Medulla oblongata (tissue), 1 donor: ENCODE data around the gene RPL22.

Experiments used
- DNase-seq: peaks from one replicate; pipeline ENCODE4 v3.0.0-alpha.2; 2015; ENCODE audit errors: extremely low spot score

Gene RPL22

DNA sequence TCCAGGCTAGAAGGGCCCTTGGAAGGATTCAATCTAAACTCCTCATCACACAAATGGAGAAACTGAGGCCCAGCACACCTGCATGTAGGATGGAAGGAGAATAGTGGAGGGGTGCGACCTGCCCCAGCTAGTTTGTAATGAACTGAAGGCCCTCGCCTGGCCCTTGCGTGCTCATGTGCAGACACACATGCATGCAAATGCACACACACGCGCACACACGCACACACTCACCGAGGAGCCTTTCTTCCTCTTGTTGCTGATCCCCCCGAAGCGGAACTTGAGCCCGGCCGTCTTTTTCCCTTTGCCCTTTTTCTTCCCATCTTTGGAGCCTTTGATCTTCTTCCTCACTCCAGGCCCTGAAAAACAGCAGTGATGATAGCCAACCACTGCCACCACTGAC, 47.2 kb downstream of the RPL22 start:
- DNase-seq: no peak

- no peak for DNase-seq
Measured at GRCh38 chr1:6151291-6151822, 48.0 kb downstream of the RPL22 start.

DNA sequence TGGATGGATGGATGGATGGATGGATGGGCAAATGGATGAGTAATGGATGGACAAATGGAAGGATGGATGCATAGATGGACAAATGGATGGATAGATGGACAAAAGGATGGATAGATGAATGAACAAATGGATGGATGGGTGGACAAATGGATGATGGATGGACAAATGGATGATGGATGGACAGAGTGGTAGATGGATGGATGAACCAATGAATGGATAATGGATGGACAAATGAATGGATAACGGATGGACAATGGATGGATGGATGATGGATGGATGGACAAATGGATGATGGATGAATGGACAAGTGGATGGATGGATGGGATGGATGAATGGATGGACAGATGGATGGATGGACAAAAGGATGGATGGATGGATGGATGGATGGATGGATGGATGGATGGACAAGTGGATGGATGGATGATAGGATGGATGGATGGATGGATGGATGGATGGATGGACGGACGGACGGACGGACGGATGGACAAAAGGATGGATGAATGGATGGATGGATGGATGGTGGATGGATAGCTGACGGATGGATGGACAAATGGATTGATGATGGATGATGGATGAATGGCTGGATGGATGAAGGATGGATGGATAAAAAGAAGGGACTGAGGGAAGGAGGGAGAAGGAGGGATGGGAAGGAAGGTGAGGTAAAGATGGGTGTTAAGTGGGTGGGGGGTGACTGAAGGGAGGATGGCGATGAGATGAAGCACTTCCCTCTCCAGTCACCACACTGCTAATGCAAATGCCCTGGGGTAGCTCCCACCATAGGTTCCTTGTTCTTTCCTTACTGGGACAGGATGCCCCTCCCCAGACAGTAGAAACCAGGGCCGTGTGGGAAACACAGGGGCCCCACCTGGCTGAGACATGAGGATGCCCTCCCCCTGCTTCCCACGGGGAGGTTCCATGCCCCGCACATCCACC, 49.1 kb downstream of the RPL22 start:
- no peak for DNase-seq

DNA sequence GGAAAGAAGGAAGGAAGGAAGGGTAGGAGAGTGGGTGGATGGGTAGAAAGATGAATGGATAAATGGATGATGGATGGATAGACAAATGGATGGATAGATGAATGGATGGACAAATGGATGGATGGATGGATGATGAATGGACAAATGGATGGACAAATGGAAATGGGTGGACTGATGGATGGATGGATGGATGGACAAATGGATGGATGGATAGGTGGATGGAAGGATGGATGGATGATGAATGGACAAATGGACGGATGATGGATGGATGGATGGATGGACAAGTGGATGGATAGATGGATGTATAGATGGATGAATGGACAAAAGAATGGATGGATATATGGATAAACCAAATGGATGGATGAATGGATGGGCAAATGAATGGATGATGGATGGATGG, 49.8 kb downstream of the RPL22 start:
- DNase-seq: no peak

GRCh38 chr1:6148497-6149241, 50.7 kb downstream of the RPL22 start:
- DNase-seq: no peak

- DNase-seq: no peak
Measured at GRCh38 chr1:6145864-6146410, 53.5 kb downstream of the RPL22 start.

DNA sequence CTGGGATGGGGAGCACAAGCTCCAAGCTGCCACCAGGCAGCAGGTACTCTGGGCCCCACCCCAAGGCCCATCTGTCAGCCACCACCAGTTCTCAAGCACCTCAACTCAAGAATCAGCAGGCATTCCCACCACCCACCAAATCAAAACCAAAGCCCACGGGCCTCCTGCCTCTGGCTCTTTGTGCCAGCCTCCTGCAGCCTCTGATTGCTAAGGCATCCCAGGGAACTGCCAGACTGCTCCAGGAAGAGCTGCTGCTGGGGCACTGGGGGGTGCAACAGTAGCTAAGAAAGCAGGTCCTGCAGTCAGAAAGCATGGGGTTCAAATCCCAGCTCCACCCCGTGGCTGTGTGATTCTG, 54.0 kb downstream of the RPL22 start:
- DNase-seq: no peak

DNA sequence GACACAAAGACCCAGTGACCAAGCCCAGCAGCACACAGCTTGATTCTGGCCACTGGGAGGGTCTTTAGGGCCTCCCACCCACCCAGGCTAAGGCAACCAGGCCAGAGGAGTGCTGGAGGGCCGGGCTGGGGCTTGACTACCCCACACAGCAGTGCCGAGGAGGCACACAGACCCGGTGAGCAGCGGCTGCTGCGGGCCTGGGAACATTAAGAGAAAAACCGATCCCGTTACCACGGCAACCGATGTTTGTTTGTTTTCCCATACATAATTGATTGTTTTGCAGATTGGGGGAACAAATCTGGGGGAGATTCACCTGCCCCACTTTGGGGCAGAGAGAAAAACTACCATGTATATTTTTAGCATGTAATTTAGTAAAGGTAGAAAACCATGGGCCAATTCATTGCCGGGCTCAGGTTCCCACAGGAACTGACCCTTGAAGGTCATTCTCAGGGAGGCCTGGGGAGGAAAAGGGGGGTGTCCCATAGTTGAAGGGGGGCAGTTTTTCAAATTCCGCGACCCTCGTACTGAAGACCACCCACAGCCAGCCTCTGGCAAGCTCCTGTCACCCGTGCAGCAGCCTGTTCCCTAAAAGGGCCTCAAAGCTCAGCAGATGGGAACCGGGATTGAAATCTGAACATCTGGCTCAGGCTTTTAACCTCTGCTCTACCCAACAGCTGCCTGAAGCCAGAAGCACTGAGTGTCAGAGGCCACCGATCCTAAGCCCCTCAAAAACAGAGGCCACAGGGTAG, 54.6 kb downstream of the RPL22 start:
- DNase-seq: no peak

GRCh38 chr1:6144175-6144574, 55.2 kb downstream of the RPL22 start:
- no peak for DNase-seq

GRCh38 chr1:6143395-6143794, 56.0 kb downstream of the RPL22 start:
- no peak for DNase-seq

DNA sequence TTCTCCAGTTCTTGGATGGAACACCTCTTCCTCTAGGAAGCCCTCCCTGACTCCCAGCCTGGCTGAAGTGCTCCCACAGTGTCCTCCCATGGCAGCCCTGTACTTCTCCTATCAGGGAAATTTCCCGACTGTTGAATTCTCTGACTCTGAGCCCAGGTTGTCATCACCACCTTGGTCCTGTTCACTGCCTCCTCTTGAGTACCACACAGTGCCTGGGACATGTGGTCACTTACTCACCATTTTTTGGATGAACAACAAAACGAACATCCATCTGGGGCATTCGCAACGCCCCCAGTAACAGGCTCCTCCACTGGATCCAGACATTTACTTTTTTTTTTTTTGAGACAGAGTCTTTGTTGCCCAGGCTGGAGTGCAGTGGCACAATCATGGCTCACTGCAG, 56.7 kb downstream of the RPL22 start:
- no peak for DNase-seq

DNA sequence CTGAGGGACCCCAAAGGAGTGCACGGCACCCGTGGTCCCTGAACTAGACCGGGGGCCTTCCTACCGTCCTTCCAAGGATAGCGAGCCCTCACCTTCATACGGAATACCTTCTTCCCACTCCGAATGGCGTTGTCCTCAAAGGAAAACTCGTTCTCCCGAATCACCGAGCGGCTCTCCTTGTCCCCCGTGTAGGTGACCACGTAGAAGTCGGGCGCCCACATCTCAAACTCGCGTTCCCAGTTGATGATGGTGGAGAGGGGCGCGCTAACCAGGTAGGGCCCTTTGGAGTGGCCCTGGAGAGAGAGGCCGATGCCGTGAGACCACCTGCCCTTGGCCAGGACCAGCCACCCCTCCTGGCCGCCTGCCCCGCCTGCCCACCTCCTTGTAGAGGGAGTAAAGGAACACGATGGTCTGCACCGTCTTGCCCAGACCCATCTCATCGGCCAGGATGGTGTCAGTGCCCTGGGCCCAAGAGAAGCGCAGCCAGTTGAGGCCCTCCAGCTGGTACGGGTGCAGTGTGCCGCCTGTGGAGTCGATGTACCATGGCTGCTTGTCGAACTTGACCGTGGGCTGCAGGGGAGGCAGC, 57.3 kb downstream of the RPL22 start:
- DNase-seq: no peak

DNA sequence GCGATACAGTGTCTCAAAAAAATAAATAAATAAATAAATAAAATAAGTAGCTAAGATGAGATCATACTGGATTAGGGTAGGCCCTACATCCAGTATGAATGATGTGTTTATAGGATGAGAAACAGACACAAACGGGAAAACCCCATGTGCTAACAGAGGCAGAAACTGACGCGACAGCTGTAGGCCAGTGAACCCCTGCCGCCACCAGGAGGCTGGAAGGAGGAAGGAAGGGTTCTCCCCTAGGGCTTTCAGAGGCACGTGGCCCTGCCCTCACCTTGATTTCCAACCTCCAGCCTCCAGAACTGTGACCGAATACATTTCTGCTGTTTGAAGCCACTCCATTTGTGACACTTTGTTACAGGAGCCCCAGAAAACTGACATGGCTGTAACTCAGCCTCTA, 57.8 kb downstream of the RPL22 start:
- no peak for DNase-seq

GRCh38 chr1:6140413-6140812, 59.0 kb downstream of the RPL22 start:
- no peak for DNase-seq

- no peak for DNase-seq
Measured at GRCh38 chr1:6137758-6138157, 61.6 kb downstream of the RPL22 start.

DNA sequence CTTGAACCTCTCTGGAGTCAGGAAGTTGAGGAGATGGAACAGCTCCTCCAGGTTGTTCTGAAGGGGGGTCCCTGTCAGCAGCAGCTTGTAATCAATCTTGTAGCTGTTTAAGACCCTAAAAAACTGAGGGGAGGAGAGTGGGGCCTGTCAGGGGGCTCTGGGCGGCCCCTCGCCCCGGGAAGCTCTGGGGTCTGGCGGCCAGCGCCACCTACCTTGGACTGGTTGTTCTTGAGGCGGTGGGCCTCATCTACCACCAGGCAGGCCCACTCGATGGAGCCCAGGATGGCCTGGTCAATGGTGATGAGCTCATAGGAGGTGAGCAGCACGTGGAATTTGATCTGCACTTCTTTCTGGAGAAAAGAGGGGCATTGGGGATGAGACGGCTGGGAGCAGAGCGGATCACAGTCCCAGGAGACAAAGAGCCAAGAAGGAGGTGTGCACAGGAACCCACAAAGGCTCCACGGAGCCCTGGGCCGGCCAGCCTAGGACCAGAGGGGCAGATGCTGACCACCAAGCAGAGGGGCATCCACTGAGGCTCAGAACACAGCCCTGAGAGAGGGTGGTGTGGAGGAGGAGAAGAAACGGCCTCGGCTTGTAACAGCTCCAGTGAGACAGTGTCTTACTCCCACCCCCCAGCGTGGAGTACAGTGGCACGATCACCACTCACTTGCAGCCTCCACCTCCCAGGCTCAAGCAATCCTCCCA, 62.7 kb downstream of the RPL22 start:
- DNase-seq: no peak
